Spinal cord (tissue), 10 donors: Measurements from ENCODE around the gene FAM193A. TPM values are rescaled to one million over a fixed set of nuclear protein-coding genes. Genes with fewer than 3 reads are reported as not detected.

Experiments used
- DNase-seq, 6 donors: peaks; one replicate each; pipeline versions ENCODE4 v3.0.0 to v3.0.0-alpha.2; 2013 to 2015; ENCODE audit warnings: low spot score in 6 of 6, low read depth in 4 of 6
- H3K27ac ChIP-seq: one replicate; pipeline ENCODE4 v1.5.1; 2013; ENCODE audit warnings: low read depth, low read length, control low read depth
- H3K27me3 ChIP-seq: one replicate; pipeline ENCODE4 v1.6.1; 2013; ENCODE audit warnings: low read length; ENCODE audit not compliant: control insufficient read depth, insufficient read depth
- H3K36me3 ChIP-seq: one replicate; pipeline ENCODE4 v1.6.1; 2013; ENCODE audit warnings: low read length; ENCODE audit not compliant: control insufficient read depth, insufficient read depth
- H3K4me1 ChIP-seq: one replicate; pipeline ENCODE4 v1.6.1; 2013; ENCODE audit warnings: low read length; ENCODE audit not compliant: control insufficient read depth, insufficient read depth
- H3K4me3 ChIP-seq: one replicate; pipeline ENCODE4 v1.5.1; 2013; ENCODE audit warnings: low read depth, low read length, control low read depth
- H3K9me3 ChIP-seq: one replicate; pipeline ENCODE4 v1.6.1; 2013; ENCODE audit warnings: low read length; ENCODE audit not compliant: control insufficient read depth, insufficient read depth
- WGBS: methylation state at CpG from one replicate; pipeline ENCODE4 v1.1.5; 2013; ENCODE audit warnings: missing lambda C conversion rate; ENCODE audit not compliant: insufficient coverage; 5-methylcytosine and 5-hydroxymethylcytosine counted together
- polyA plus RNA-seq, 2 donors: library from polyadenylated mRNA; unstranded; fragments of 120-200 nt; gene quantifications; one replicate each; pipeline ENCODE4 v1.2.1, GENCODE V29; 2013; ENCODE audit not compliant: insufficient read length in 2 of 2
- total RNA-seq, 2 donors: library from RNA; depleted of rRNA in 1 of 2; stranded (reverse); fragments of 120-200 nt in 1 of 2; fragments of >200 nt in 1 of 2; gene quantifications; one replicate each; pipeline versions ENCODE4 v1.2.3 to v1.2.4, GENCODE V29; 2013 to 2014
- donor health status: healthy.

The FAM193A gene
- total and polyA plus RNA-seq, 4 donors: 16.2 to 35.1 (median 28.9) TPM

GRCh38 chr4:2699534-2699933 lies 163.1 kb downstream of the FAM193A start:
- H3K4me1 ChIP-seq: no peaks in the 10 kb centered on the region
- H3K36me3 ChIP-seq: peaks cover 86% of the 10 kb centered on the region
- H3K27me3 ChIP-seq: no peaks in the 10 kb centered on the region
- WGBS: 93% methylated on average over 5 of the region's 7 CpGs
- no peak overlapping the region for H3K4me3 ChIP-seq
- H3K27ac ChIP-seq: no peak overlapping the region
- DNase-seq: no peak
- H3K9me3 ChIP-seq: no peaks in the 10 kb centered on the region

GRCh38 chr4:2700031-2700430 lies 163.6 kb downstream of the FAM193A start:
- Histone ChIP-seq H3K36me3 (peaks cover 86% of the 10 kb centered on the region), H3K27ac (no peak overlapping the region), H3K9me3 (no peaks in the 10 kb centered on the region), H3K4me3 (no peak overlapping the region), H3K27me3 (no peaks in the 10 kb centered on the region), H3K4me1 (no peaks in the 10 kb centered on the region)
- no peak for DNase-seq
- 92% methylated on average over 5 of the region's 8 CpGs for WGBS

GRCh38 chr4:2702361-2702760 lies 165.9 kb downstream of the FAM193A start:
- H3K9me3 ChIP-seq: no peaks in the 10 kb centered on the region
- no peaks in the 10 kb centered on the region for H3K27me3 ChIP-seq
- no peak overlapping the region for H3K4me3 ChIP-seq
- 94% methylated on average over 8 of the region's 8 CpGs for WGBS
- H3K36me3 ChIP-seq: peaks cover 76% of the 10 kb centered on the region
- no peak overlapping the region for H3K27ac ChIP-seq
- DNase-seq: no peak
- no peaks in the 10 kb centered on the region for H3K4me1 ChIP-seq

- no peak overlapping the region for H3K27ac ChIP-seq
- H3K4me1 ChIP-seq: no peaks in the 10 kb centered on the region
- H3K9me3 ChIP-seq: no peaks in the 10 kb centered on the region
- peaks cover 72% of the 10 kb centered on the region for H3K36me3 ChIP-seq
- H3K27me3 ChIP-seq: no peaks in the 10 kb centered on the region
- no peak for DNase-seq
- no peak overlapping the region for H3K4me3 ChIP-seq
- WGBS: 77% methylated on average over 2 of the region's 7 CpGs
Measured at GRCh38 chr4:2702770-2703169, 166.3 kb downstream of the FAM193A start.

GRCh38 chr4:2712261-2712842 lies 175.9 kb downstream of the FAM193A start:
- Histone ChIP-seq H3K27ac (no peak overlapping the region), H3K27me3 (no peaks in the 10 kb centered on the region), H3K4me3 (no peak overlapping the region), H3K36me3 (peaks cover 39% of the 10 kb centered on the region), H3K4me1 (no peaks in the 10 kb centered on the region), H3K9me3 (no peaks in the 10 kb centered on the region)
- 70% methylated on average over 7 of the region's 9 CpGs for WGBS
- peak in 1 of 6 donors; percentile 29 for DNase-seq

- Histone ChIP-seq H3K27me3 (no peaks in the 10 kb centered on the region), H3K36me3 (peaks cover 36% of the 10 kb centered on the region), H3K4me3 (no peak overlapping the region), H3K4me1 (no peaks in the 10 kb centered on the region), H3K9me3 (no peaks in the 10 kb centered on the region), H3K27ac (peak overlapping the region; percentile 64)
- WGBS: no CpG with 5 or more reads among the region's 5 CpGs
- no peak for DNase-seq
Measured at GRCh38 chr4:2713337-2713736, 176.9 kb downstream of the FAM193A start.

GRCh38 chr4:2714061-2714770 lies 177.8 kb downstream of the FAM193A start:
- no peaks in the 10 kb centered on the region for H3K27me3 ChIP-seq
- H3K36me3 ChIP-seq: peaks cover 35% of the 10 kb centered on the region
- H3K9me3 ChIP-seq: no peaks in the 10 kb centered on the region
- 79% methylated on average over 10 of the region's 10 CpGs for WGBS
- DNase-seq: peak in 2 of 6 donors; percentile 2 to 15
- peak overlapping the region; percentile 64 for H3K27ac ChIP-seq
- H3K4me3 ChIP-seq: no peak overlapping the region
- no peaks in the 10 kb centered on the region for H3K4me1 ChIP-seq

- Histone ChIP-seq H3K36me3 (peaks cover 39% of the 10 kb centered on the region), H3K4me3 (no peak overlapping the region), H3K4me1 (no peaks in the 10 kb centered on the region), H3K27me3 (no peaks in the 10 kb centered on the region), H3K9me3 (no peaks in the 10 kb centered on the region), H3K27ac (no peak overlapping the region)
- no CpG with 5 or more reads among the region's 4 CpGs for WGBS
- no peak for DNase-seq
Measured at GRCh38 chr4:2714918-2715317, 178.5 kb downstream of the FAM193A start.

- WGBS: 83% methylated on average over 4 of the region's 5 CpGs
- no peak overlapping the region for H3K4me3 ChIP-seq
- no peaks in the 10 kb centered on the region for H3K9me3 ChIP-seq
- H3K36me3 ChIP-seq: peaks cover 43% of the 10 kb centered on the region
- DNase-seq: no peak
- H3K27me3 ChIP-seq: no peaks in the 10 kb centered on the region
- no peaks in the 10 kb centered on the region for H3K4me1 ChIP-seq
- no peak overlapping the region for H3K27ac ChIP-seq
Measured at GRCh38 chr4:2715426-2715825, 179.0 kb downstream of the FAM193A start.

GRCh38 chr4:2716236-2716635 lies 179.8 kb downstream of the FAM193A start:
- H3K36me3 ChIP-seq: peaks cover 48% of the 10 kb centered on the region
- no peaks in the 10 kb centered on the region for H3K9me3 ChIP-seq
- H3K4me3 ChIP-seq: no peak overlapping the region
- no peak overlapping the region for H3K27ac ChIP-seq
- H3K27me3 ChIP-seq: no peaks in the 10 kb centered on the region
- no peak for DNase-seq
- H3K4me1 ChIP-seq: no peaks in the 10 kb centered on the region
- WGBS: 93% methylated on average over 5 of the region's 8 CpGs
